Jurkat, Clone E6-1 (cell line): ENCODE results near the gene GRM2.
A peak's percentile ranks its signal among the peaks of the same experiment; 100 is the strongest.

Experiments used
- DNase-seq: peaks from one replicate; pipeline ENCODE4 v3.0.0-alpha.2; 2011; ENCODE audit warnings: low read depth, low spot score
- H3K4me3 ChIP-seq: 2 replicates; pipeline ENCODE4 v1.5.1; 2011; ENCODE audit warnings: mild to moderate bottlenecking, low read length, control low read depth, moderate library complexity

Gene GRM2

GRCh38 chr3:51679318-51679717 lies 27.6 kb upstream of the GRM2 start:
- H3K4me3 ChIP-seq = no peak overlapping the region
- DNase-seq = no peak

GRCh38 chr3:51679777-51680176 lies 27.1 kb upstream of the GRM2 start:
- DNase-seq = no peak
- no peak overlapping the region for H3K4me3 ChIP-seq

GRCh38 chr3:51680196-51680595 lies 26.7 kb upstream of the GRM2 start:
- DNase-seq = no peak
- H3K4me3 ChIP-seq = no peak overlapping the region

GRCh38 chr3:51680663-51681230 lies 26.1 kb upstream of the GRM2 start:
- H3K4me3 ChIP-seq = no peak overlapping the region
- no peak for DNase-seq

- DNase-seq = peak; percentile 82
- H3K4me3 ChIP-seq = peak overlapping the region; percentile 1
Measured at GRCh38 chr3:51681453-51681852, 25.4 kb upstream of the GRM2 start.

GRCh38 chr3:51682079-51682478 lies 24.8 kb upstream of the GRM2 start:
- DNase-seq = peak; percentile 88
- peak overlapping the region; percentile 1 for H3K4me3 ChIP-seq

- DNase-seq = no peak
Measured at GRCh38 chr3:51682526-51682925, 24.3 kb upstream of the GRM2 start.

GRCh38 chr3:51683566-51683965 lies 23.3 kb upstream of the GRM2 start:
- no peak overlapping the region for H3K4me3 ChIP-seq

More at GRCh38 chr3:51682526-51682925, 24.3 kb upstream of the GRM2 start:
- H3K4me3 ChIP-seq = no peak overlapping the region

GRCh38 chr3:51684971-51685751 lies 21.7 kb upstream of the GRM2 start:
- no peak overlapping the region for H3K4me3 ChIP-seq

More at GRCh38 chr3:51683566-51683965, 23.3 kb upstream of the GRM2 start:
- no peak for DNase-seq

GRCh38 chr3:51686056-51686455 lies 20.8 kb upstream of the GRM2 start:
- no peak for DNase-seq
- H3K4me3 ChIP-seq = peak overlapping the region; percentile 41

More at GRCh38 chr3:51684971-51685751, 21.7 kb upstream of the GRM2 start:
- DNase-seq = no peak

GRCh38 chr3:51686512-51687215 lies 20.2 kb upstream of the GRM2 start:
- DNase-seq = peak; percentile 91
- H3K4me3 ChIP-seq = peak overlapping the region; percentile 41

- H3K4me3 ChIP-seq = no peak overlapping the region
- DNase-seq = no peak
Measured at GRCh38 chr3:51687431-51688205, 19.2 kb upstream of the GRM2 start.

GRCh38 chr3:51688206-51688600 lies 18.7 kb upstream of the GRM2 start:
- DNase-seq = no peak
- H3K4me3 ChIP-seq = no peak overlapping the region

- DNase-seq = no peak
- H3K4me3 ChIP-seq = no peak overlapping the region
Measured at GRCh38 chr3:51691021-51691420, 15.8 kb upstream of the GRM2 start.

GRCh38 chr3:51691949-51692348 lies 14.9 kb upstream of the GRM2 start:
- no peak for DNase-seq
- no peak overlapping the region for H3K4me3 ChIP-seq

- no peak overlapping the region for H3K4me3 ChIP-seq
- no peak for DNase-seq
Measured at GRCh38 chr3:51692980-51693395, 13.9 kb upstream of the GRM2 start.

GRCh38 chr3:51696954-51697353 lies 9.9 kb upstream of the GRM2 start:
- DNase-seq = no peak

GRCh38 chr3:51698209-51698608 lies 8.7 kb upstream of the GRM2 start:
- H3K4me3 ChIP-seq = no peak overlapping the region
- no peak for DNase-seq

More at GRCh38 chr3:51696954-51697353, 9.9 kb upstream of the GRM2 start:
- no peak overlapping the region for H3K4me3 ChIP-seq

GRCh38 chr3:51700403-51700802 lies 6.5 kb upstream of the GRM2 start:
- DNase-seq = no peak

More at GRCh38 chr3:51700403-51700802, 6.5 kb upstream of the GRM2 start:
- H3K4me3 ChIP-seq = no peak overlapping the region
